Uterus (tissue), 4 donors: ENCODE data around the gene ADARB2. TPM values are rescaled to one million over a fixed set of nuclear protein-coding genes. Genes with fewer than 3 reads are reported as not detected.

Source experiments
- DNase-seq, 2 donors: peaks; one replicate each; pipeline ENCODE4 v3.0.0-alpha.2; 2019 to 2020
- H3K27ac ChIP-seq, 2 donors: fragments of 200-600 bp; sonication (generic); 1 replicate in 1 of 2; 2 replicates in 1 of 2; pipeline ENCODE4 v1.5.1; 2016 to 2018
- H3K27me3 ChIP-seq, 2 donors: fragments of 200-600 bp; sonication (generic); one replicate each; pipeline ENCODE4 v1.5.1; 2018 to 2019; ENCODE audit warnings: control low read depth in 1 of 2
- H3K36me3 ChIP-seq, 2 donors: fragments of 200-600 bp; sonication (generic); one replicate each; pipeline ENCODE4 v1.5.1; 2019; ENCODE audit warnings: control low read depth in 1 of 2
- H3K4me1 ChIP-seq, 2 donors: fragments of 200-600 bp; sonication (generic); one replicate each; pipeline ENCODE4 v1.5.1; 2018 to 2019; ENCODE audit warnings: control low read depth in 1 of 2
- H3K4me3 ChIP-seq, 2 donors: fragments of 200-600 bp; sonication (generic); 1 replicate in 1 of 2; 2 replicates in 1 of 2; pipeline ENCODE4 v1.5.1; 2018 to 2019; ENCODE audit warnings: mild to moderate bottlenecking in 1 of 2
- H3K9me3 ChIP-seq, 2 donors: fragments of 200-600 bp; sonication (generic); one replicate each; pipeline ENCODE4 v1.5.1; 2019; ENCODE audit warnings: control low read depth in 1 of 2
- POLR2A ChIP-seq, 2 donors: fragments of 450-650 bp; IDR thresholded peaks; one replicate each; pipeline ENCODE4 v1.6.1; 2016; ENCODE audit warnings: antibody characterized with exemption in 2 of 2, mild to moderate bottlenecking in 1 of 2, moderate library complexity in 1 of 2
- intact Hi-C: fragments of 100-400 bp; cut with DNase I; formaldehyde crosslinking; loops from one replicate; pipeline ENCODE4 v1.15.1; 2023; ENCODE audit warnings: low total_unique reads
- total RNA-seq, 4 donors: library from RNA; depleted of rRNA in 3 of 4; stranded (reverse); fragments of >200 nt in 3 of 4; gene quantifications; one replicate each; pipeline versions ENCODE4 v1.1.0 to v1.2.4, GENCODE V29; 2014 to 2023
- TF ChIP-seq, protein P1 (sequence below), 4 experiments: fragments of 200-600 bp in 2 of 4; fragments of 450-650 bp in 2 of 4; sonication (generic) in 2 of 4; IDR thresholded peaks; one replicate each; pipeline ENCODE4 v1.5.1; 2016 to 2019; ENCODE audit warnings: antibody characterized with exemption in 4 of 4, mild to moderate bottlenecking in 2 of 4, moderate library complexity in 1 of 4
- donor health status: DM: yes; HTN: yes; CAD: no.

Gene ADARB2
- total RNA-seq, 4 donors from 2014 or later: 0.76 to 2.6 (median 2.0) TPM; not detected in 1

DNA sequence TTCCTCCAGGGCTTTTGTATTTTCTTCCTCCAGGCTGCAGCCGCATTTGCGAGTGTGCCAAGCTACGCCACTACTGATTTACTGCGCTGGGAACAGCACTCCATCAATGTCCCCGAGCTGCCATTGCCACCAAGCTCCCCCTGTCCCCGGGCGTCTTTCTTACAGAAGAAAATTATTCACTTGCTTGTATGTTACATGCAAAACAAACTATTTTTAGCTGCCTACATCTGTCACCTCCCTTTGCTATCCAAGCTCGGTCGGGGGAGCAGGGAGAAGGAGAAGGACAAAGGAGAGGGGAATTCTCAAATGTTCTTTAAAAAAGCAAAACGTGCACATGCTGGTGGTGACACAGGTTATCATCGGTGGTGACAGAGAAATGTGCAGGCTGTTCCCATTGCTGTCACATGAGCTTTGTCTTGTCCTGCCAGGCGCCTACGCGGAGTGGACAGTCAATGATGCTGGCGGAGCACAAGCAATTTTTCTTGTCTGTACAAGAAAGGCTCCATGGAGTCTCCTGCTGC lies 93.1 kb downstream of the ADARB2 start:
- H3K4me3 ChIP-seq: no peak overlapping the region
- DNase-seq: no peak
- H3K4me1 ChIP-seq: no peaks in the 10 kb centered on the region
- intact Hi-C loops: no loop called here
- no peaks in the 10 kb centered on the region for H3K36me3 ChIP-seq
- TF ChIP-seq, protein P1, sequence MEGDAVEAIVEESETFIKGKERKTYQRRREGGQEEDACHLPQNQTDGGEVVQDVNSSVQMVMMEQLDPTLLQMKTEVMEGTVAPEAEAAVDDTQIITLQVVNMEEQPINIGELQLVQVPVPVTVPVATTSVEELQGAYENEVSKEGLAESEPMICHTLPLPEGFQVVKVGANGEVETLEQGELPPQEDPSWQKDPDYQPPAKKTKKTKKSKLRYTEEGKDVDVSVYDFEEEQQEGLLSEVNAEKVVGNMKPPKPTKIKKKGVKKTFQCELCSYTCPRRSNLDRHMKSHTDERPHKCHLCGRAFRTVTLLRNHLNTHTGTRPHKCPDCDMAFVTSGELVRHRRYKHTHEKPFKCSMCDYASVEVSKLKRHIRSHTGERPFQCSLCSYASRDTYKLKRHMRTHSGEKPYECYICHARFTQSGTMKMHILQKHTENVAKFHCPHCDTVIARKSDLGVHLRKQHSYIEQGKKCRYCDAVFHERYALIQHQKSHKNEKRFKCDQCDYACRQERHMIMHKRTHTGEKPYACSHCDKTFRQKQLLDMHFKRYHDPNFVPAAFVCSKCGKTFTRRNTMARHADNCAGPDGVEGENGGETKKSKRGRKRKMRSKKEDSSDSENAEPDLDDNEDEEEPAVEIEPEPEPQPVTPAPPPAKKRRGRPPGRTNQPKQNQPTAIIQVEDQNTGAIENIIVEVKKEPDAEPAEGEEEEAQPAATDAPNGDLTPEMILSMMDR (IDR thresholded peaks at IDR 0.05): no peak
- no peak for TF ChIP-seq POLR2A (IDR thresholded peaks at IDR 0.05)
- H3K27ac ChIP-seq: no peak overlapping the region
- no peaks in the 10 kb centered on the region for H3K9me3 ChIP-seq
- no peaks in the 10 kb centered on the region for H3K27me3 ChIP-seq

DNA sequence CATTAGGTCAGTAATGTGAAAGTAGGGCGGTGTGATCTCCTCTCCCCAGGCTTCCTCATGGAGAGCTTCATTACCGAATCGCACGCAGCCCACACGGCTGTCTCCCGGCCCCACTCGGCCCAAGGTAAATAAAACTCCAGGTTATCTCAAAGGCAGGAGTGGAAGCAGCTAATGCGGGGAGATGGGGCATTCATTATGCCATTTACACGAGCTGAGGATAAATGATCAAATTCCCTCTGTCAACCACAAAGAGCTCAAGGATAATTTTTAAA lies 93.5 kb downstream of the ADARB2 start:
- Histone ChIP-seq H3K9me3 (no peaks in the 10 kb centered on the region), H3K27ac (no peak overlapping the region), H3K4me3 (no peak overlapping the region), H3K27me3 (no peaks in the 10 kb centered on the region), H3K36me3 (no peaks in the 10 kb centered on the region), H3K4me1 (no peaks in the 10 kb centered on the region)
- intact Hi-C loops: no loop called here
- TF ChIP-seq, protein P1 (IDR thresholded peaks at IDR 0.05): no peak
- TF ChIP-seq POLR2A (IDR thresholded peaks at IDR 0.05): no peak
- no peak for DNase-seq

DNA sequence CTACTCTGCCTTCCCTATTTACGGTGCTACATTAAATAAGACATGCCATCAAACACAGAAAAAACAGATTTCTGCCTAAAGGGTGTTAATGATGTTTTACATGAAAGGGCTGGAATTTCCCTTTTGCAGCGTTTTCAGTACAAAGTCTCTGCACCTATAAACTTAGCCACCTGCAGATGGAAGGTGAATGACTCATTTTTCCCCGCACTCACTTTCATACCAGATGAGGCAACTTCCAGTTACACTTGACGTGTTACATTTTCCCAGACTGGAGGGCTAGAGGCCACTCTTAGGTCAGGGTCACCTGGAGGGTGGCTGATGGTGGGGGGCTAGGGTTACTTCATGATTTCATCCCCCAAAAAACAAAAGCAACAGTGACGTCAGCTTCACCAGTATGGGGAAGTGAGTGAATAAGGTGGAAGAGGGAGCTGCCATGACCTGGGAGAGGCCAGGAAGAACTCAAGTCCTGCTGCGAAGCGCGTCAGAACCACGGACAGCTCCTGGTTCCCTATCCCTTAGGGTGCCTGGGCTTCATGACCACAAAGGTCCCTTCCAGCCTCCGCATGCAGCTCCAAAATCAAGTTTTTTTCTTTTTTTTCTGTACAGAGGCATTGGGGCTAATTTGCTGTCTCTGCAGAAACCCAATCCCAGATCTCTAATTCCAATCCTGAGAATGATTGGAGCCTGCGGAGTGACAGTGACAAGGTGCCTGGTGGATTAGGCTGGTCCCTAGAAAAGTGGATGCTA lies 94.0 kb downstream of the ADARB2 start:
- intact Hi-C loops: no loop called here
- no peak for DNase-seq
- no peaks in the 10 kb centered on the region for H3K27me3 ChIP-seq
- no peaks in the 10 kb centered on the region for H3K9me3 ChIP-seq
- no peaks in the 10 kb centered on the region for H3K4me1 ChIP-seq
- H3K36me3 ChIP-seq: no peaks in the 10 kb centered on the region
- no peak overlapping the region for H3K27ac ChIP-seq
- H3K4me3 ChIP-seq: no peak overlapping the region
- TF ChIP-seq, protein P1 (IDR thresholded peaks at IDR 0.05): no peak
- no peak for TF ChIP-seq POLR2A (IDR thresholded peaks at IDR 0.05)

DNA sequence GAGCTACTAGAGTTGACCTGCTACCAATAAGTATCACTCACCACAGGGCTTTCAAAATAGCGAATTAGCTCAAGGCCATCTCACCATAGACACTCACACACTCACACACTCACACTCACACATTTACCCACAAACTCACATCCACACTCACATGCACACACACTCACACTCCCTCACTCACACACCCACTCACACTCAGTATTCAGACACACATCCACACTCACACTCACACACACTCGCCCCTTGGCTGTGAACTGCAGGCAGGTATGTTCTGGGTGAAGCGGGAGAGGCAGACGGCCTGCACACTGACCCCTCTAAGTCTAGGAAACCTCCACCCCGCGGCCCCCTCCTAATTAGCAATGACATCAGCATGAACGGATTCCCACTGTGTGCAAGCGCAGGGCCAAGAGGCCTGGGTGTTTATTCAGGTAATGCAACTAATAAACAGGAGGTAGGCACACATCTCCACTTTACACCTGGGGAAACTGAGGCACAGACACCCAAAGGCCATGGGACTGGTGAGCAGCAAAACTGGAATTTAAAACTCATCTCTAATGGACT lies 94.6 kb downstream of the ADARB2 start:
- Histone ChIP-seq H3K9me3 (no peaks in the 10 kb centered on the region), H3K27me3 (no peaks in the 10 kb centered on the region), H3K4me1 (no peaks in the 10 kb centered on the region), H3K36me3 (no peaks in the 10 kb centered on the region), H3K4me3 (no peak overlapping the region), H3K27ac (no peak overlapping the region)
- intact Hi-C loops: no loop called here
- no peak for TF ChIP-seq POLR2A (IDR thresholded peaks at IDR 0.05)
- TF ChIP-seq, protein P1 (IDR thresholded peaks at IDR 0.05): no peak
- DNase-seq: no peak

DNA sequence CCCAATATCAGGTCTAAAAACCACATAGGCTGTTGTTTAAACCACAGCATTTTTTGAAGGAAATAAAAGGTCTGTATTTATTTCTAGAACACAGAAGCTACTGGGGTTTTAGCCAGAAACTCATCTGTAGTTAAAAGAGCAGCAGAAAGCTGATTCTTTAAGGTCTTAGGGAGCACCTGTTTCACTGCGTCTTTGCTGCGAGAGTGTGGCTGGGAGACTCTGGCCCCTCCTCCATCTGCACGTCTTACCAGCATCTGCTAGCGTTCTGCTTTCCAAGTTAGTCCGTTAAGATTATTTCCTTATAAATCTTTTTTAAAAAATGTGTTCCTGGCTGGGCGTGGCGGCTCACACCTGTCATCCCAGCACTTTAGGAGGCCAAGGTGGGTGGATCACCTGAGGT lies 95.9 kb downstream of the ADARB2 start:
- Histone ChIP-seq H3K4me3 (no peak overlapping the region), H3K27me3 (no peaks in the 10 kb centered on the region), H3K36me3 (no peaks in the 10 kb centered on the region), H3K27ac (no peak overlapping the region), H3K4me1 (no peaks in the 10 kb centered on the region), H3K9me3 (no peaks in the 10 kb centered on the region)
- TF ChIP-seq, protein P1 (IDR thresholded peaks at IDR 0.05): no peak
- TF ChIP-seq POLR2A (IDR thresholded peaks at IDR 0.05): no peak
- intact Hi-C loops: no loop called here
- no peak for DNase-seq
